ENCODE measurements around the gene ZFP30.

Gene ZFP30

DNA sequence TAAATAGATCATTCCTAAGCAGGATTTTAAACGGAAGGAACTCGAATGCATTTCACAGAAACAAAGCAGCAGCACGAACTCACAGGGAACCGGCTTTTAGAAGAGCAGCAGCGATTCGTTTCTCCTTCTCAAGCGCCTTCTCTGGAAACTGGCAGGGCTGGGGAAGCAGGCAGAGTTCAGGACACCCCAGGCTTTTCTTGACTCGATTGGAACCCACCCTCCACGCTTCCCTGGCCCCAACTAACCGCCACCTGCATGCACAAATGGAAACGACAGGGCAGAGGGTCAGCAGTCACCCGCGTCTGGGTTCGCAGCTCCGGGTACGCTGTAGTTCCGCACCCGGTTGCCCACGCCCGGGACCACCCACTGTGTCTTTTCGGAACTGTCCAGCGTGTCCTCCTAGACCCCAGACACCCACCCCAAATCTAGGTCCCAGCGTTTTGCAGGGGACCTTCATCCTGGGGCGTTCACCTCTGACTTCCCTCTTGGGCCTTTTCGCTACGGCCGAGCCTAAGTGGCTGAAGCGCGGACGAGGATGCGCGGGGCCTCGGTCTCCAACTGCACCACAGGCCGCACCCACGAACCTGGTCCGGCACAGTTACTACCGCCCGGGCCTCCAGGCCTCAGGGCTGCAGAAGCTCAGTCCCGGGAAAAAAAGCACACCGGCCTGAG lies 500 bp downstream of the ZFP30 start (continued):
- TF ChIP-seq, protein P1, sequence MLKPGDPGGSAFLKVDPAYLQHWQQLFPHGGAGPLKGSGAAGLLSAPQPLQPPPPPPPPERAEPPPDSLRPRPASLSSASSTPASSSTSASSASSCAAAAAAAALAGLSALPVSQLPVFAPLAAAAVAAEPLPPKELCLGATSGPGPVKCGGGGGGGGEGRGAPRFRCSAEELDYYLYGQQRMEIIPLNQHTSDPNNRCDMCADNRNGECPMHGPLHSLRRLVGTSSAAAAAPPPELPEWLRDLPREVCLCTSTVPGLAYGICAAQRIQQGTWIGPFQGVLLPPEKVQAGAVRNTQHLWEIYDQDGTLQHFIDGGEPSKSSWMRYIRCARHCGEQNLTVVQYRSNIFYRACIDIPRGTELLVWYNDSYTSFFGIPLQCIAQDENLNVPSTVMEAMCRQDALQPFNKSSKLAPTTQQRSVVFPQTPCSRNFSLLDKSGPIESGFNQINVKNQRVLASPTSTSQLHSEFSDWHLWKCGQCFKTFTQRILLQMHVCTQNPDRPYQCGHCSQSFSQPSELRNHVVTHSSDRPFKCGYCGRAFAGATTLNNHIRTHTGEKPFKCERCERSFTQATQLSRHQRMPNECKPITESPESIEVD (tag by site-specific recombination; IDR thresholded peaks at IDR 0.05), result no peak
- peak; percentile 91; the same call in 1 of the 2 replicates for TF ChIP-seq ZXDB (tag by site-specific recombination; IDR thresholded peaks at IDR 0.05)
- TF ChIP-seq, protein P2, sequence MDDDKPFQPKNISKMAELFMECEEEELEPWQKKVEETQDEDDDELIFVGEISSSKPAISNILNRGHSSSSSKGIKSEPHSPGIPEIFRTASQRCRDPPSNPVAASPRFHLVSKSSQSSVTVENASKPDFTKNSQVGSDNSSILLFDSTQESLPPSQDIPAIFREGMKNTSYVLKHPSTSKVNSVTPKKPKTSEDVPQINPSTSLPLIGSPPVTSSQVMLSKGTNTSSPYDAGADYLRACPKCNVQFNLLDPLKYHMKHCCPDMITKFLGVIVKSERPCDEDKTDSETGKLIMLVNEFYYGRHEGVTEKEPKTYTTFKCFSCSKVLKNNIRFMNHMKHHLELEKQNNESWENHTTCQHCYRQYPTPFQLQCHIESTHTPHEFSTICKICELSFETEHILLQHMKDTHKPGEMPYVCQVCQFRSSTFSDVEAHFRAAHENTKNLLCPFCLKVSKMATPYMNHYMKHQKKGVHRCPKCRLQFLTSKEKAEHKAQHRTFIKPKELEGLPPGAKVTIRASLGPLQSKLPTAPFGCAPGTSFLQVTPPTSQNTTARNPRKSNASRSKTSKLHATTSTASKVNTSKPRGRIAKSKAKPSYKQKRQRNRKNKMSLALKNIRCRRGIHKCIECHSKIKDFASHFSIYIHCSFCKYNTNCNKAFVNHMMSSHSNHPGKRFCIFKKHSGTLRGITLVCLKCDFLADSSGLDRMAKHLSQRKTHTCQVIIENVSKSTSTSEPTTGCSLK (tag by site-specific recombination; IDR thresholded peaks at IDR 0.05), result no peak
- TF ChIP-seq ZNF560 (tag by site-specific recombination; IDR thresholded peaks at IDR 0.05; ENCODE audit: borderline replicate concordance), result no peak
- no peak for TF ChIP-seq ZBTB1 (tag by site-specific recombination; IDR thresholded peaks at IDR 0.05)
- peak; percentile 77; the same call in 1 of the 2 replicates for TF ChIP-seq ZNF248 (tag by site-specific recombination; IDR thresholded peaks at IDR 0.05)
- peak; percentile 51 for TF ChIP-seq KLF1 (tag by site-specific recombination; IDR thresholded peaks at IDR 0.05)
- TF ChIP-seq ZFP37 (tag by site-specific recombination; IDR thresholded peaks at IDR 0.05), result peak; percentile 99; the same call in 1 of the 2 replicates
- TF ChIP-seq KLF8 (tag by site-specific recombination; IDR thresholded peaks at IDR 0.05), result peak; percentile 77
- TF ChIP-seq, protein P3, sequence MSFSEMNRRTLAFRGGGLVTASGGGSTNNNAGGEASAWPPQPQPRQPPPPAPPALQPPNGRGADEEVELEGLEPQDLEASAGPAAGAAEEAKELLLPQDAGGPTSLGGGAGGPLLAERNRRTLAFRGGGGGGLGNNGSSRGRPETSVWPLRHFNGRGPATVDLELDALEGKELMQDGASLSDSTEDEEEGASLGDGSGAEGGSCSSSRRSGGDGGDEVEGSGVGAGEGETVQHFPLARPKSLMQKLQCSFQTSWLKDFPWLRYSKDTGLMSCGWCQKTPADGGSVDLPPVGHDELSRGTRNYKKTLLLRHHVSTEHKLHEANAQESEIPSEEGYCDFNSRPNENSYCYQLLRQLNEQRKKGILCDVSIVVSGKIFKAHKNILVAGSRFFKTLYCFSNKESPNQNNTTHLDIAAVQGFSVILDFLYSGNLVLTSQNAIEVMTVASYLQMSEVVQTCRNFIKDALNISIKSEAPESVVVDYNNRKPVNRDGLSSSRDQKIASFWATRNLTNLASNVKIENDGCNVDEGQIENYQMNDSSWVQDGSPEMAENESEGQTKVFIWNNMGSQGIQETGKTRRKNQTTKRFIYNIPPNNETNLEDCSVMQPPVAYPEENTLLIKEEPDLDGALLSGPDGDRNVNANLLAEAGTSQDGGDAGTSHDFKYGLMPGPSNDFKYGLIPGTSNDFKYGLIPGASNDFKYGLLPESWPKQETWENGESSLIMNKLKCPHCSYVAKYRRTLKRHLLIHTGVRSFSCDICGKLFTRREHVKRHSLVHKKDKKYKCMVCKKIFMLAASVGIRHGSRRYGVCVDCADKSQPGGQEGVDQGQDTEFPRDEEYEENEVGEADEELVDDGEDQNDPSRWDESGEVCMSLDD (tag by site-specific recombination; IDR thresholded peaks at IDR 0.05), result peak; percentile 46
- no peak; the same call in 1 of the 2 replicates for TF ChIP-seq YY2 (tag by site-specific recombination; IDR thresholded peaks at IDR 0.05)
- no peak for TF ChIP-seq SP3 (tag by site-specific recombination; IDR thresholded peaks at IDR 0.05)
- peak; percentile 100 for TF ChIP-seq ZNF335 (tag by site-specific recombination; conservative IDR thresholded peaks at IDR 0.05)
- peak; percentile 85; the same call in 1 of the 2 replicates for TF ChIP-seq KLF16 (tag by site-specific recombination; IDR thresholded peaks at IDR 0.05)
- no peak for TF ChIP-seq HOXC10 (CRISPR knock-in tag; IDR thresholded peaks at IDR 0.05)
- 0 out of 2 replicates have a peak, but pooled peaks have one; percentile 17 for TF ChIP-seq ZNF157 (tag by site-specific recombination; IDR thresholded peaks at IDR 0.05)
- no peak for TF ChIP-seq ZNF292 (tag by site-specific recombination; IDR thresholded peaks at IDR 0.05; ENCODE audit: borderline replicate concordance, low read depth)
- TF ChIP-seq IKZF3 (tag by site-specific recombination; IDR thresholded peaks at IDR 0.05), result no peak
- TF ChIP-seq ZNF837 (tag by site-specific recombination; IDR thresholded peaks at IDR 0.05), result no peak; the same call in 1 of the 2 replicates
- TF ChIP-seq SP7 (tag by site-specific recombination; IDR thresholded peaks at IDR 0.05), result peak; percentile 83; the same call in 1 of the 2 replicates
- TF ChIP-seq, protein P4, sequence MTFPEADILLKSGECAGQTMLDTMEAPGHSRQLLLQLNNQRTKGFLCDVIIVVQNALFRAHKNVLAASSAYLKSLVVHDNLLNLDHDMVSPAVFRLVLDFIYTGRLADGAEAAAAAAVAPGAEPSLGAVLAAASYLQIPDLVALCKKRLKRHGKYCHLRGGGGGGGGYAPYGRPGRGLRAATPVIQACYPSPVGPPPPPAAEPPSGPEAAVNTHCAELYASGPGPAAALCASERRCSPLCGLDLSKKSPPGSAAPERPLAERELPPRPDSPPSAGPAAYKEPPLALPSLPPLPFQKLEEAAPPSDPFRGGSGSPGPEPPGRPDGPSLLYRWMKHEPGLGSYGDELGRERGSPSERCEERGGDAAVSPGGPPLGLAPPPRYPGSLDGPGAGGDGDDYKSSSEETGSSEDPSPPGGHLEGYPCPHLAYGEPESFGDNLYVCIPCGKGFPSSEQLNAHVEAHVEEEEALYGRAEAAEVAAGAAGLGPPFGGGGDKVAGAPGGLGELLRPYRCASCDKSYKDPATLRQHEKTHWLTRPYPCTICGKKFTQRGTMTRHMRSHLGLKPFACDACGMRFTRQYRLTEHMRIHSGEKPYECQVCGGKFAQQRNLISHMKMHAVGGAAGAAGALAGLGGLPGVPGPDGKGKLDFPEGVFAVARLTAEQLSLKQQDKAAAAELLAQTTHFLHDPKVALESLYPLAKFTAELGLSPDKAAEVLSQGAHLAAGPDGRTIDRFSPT (tag by site-specific recombination; IDR thresholded peaks at IDR 0.05), result peak; percentile 82; the same call in 1 of the 2 replicates
- peak; percentile 57; the same call in 1 of the 2 replicates for TF ChIP-seq ZNF843 (tag by site-specific recombination; IDR thresholded peaks at IDR 0.05)
- TF ChIP-seq HOXA7 (CRISPR knock-in tag; IDR thresholded peaks at IDR 0.05; ENCODE audit: borderline replicate concordance), result no peak
- peak; percentile 93 for TF ChIP-seq ZBTB20 (tag by site-specific recombination; IDR thresholded peaks at IDR 0.05)
- peak; percentile 91 for TF ChIP-seq ZNF777 (tag by site-specific recombination; IDR thresholded peaks at IDR 0.05; ENCODE audit: borderline replicate concordance)
- peak; percentile 64 for TF ChIP-seq ZBTB17 (tag by site-specific recombination; IDR thresholded peaks at IDR 0.05)
- TF ChIP-seq, protein P5, sequence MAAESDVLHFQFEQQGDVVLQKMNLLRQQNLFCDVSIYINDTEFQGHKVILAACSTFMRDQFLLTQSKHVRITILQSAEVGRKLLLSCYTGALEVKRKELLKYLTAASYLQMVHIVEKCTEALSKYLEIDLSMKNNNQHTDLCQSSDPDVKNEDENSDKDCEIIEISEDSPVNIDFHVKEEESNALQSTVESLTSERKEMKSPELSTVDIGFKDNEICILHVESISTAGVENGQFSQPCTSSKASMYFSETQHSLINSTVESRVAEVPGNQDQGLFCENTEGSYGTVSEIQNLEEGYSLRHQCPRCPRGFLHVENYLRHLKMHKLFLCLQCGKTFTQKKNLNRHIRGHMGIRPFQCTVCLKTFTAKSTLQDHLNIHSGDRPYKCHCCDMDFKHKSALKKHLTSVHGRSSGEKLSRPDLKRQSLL (tag by site-specific recombination; IDR thresholded peaks at IDR 0.05), result 0 out of 2 replicates have a peak, but pooled peaks have one; percentile 57

Data from HEK293 (cell line).